Thyroid gland (tissue), 4 donors: ENCODE measurements around the gene CAD. TPM values are rescaled to one million over a fixed set of nuclear protein-coding genes. Genes with fewer than 3 reads are reported as not detected.

Experiments
- DNase-seq, 2 donors: peaks; one replicate each; pipeline ENCODE4 v3.0.0-alpha.2; 2019
- H3K27ac ChIP-seq, 3 donors: fragments of 200-600 bp; sonication (generic); 1 replicate in 2 of 3; 2 replicates in 1 of 3; pipeline ENCODE4 v1.5.1; 2016 to 2019; ENCODE audit warnings: mild to moderate bottlenecking in 1 of 3, moderate library complexity in 1 of 3
- H3K27me3 ChIP-seq: fragments of 200-600 bp; sonication (generic); one replicate; pipeline ENCODE4 v1.5.1; 2019
- H3K36me3 ChIP-seq, 2 donors: fragments of 200-600 bp; sonication (generic); one replicate each; pipeline ENCODE4 v1.5.1; 2016 to 2019
- H3K4me1 ChIP-seq, 2 donors: fragments of 200-600 bp; sonication (generic); one replicate each; pipeline ENCODE4 v1.5.1; 2017 to 2019
- H3K4me3 ChIP-seq, 3 donors: fragments of 200-600 bp; sonication (generic); replicated peaks in 1 of 3; 1 replicate in 2 of 3; 2 replicates in 1 of 3; pipeline ENCODE4 v1.5.1; 2016; ENCODE audit warnings: mild to moderate bottlenecking in 1 of 3
- H3K9me3 ChIP-seq: fragments of 200-600 bp; sonication (generic); one replicate; pipeline ENCODE4 v1.5.1; 2017
- POLR2A ChIP-seq, 2 donors: fragments of 450-650 bp; IDR thresholded peaks; one replicate each; pipeline ENCODE4 v1.6.1; 2017; ENCODE audit warnings: antibody characterized with exemption in 2 of 2, mild to moderate bottlenecking in 2 of 2, moderate library complexity in 1 of 2
- WGBS, 2 donors: methylation state at CpG; one replicate each; pipeline ENCODE4 v1.1.5; 2017; 5-methylcytosine and 5-hydroxymethylcytosine counted together
- intact Hi-C: fragments of 100-400 bp; cut with DNase I; formaldehyde crosslinking; loops from one replicate; pipeline ENCODE4 v1.15.1; 2023
- total RNA-seq, 4 donors: library from RNA; depleted of rRNA; stranded (reverse); fragments of >200 nt; gene quantifications; one replicate each; pipeline ENCODE4 v1.2.3, GENCODE V29; 2016
- TF ChIP-seq, protein P1 (sequence below), 6 experiments: fragments of 200-600 bp in 3 of 6; fragments of 450-650 bp in 3 of 6; sonication (generic) in 3 of 6; IDR thresholded peaks; one replicate each; pipeline ENCODE4 v1.5.1; 2016 to 2019; ENCODE audit warnings: antibody characterized with exemption in 6 of 6, mild to moderate bottlenecking in 2 of 6, inconsistent platforms in 1 of 6, moderate library complexity in 1 of 6

CAD gene
- total RNA-seq, 4 donors from 2014 or later = 16.5 to 31.9 (median 28.2) TPM

- H3K27me3 ChIP-seq = no peaks in the 10 kb centered on the region
- intact Hi-C loops = no loop called here
Observed at GRCh38 chr2:27250652-27251379, 33.6 kb downstream of the CAD start.

GRCh38 chr2:27251766-27252165 is 34.6 kb downstream of the CAD start:
- Histone ChIP-seq H3K9me3 (no peaks in the 10 kb centered on the region), H3K27me3 (no peaks in the 10 kb centered on the region), H3K27ac (no peak overlapping the region), H3K4me1 (peaks cover 0 to 7% of the 10 kb centered on the region in 2 donors), H3K36me3 (no peaks in the 10 kb centered on the region), H3K4me3 (no peak overlapping the region)
- intact Hi-C loops = no loop called here
- DNase-seq = no peak
- WGBS, 2 donors = 82 to 83% methylated on average over 13 of the region's 13 CpGs
- no peak for TF ChIP-seq POLR2A (IDR thresholded peaks at IDR 0.05)
- TF ChIP-seq, protein P1, sequence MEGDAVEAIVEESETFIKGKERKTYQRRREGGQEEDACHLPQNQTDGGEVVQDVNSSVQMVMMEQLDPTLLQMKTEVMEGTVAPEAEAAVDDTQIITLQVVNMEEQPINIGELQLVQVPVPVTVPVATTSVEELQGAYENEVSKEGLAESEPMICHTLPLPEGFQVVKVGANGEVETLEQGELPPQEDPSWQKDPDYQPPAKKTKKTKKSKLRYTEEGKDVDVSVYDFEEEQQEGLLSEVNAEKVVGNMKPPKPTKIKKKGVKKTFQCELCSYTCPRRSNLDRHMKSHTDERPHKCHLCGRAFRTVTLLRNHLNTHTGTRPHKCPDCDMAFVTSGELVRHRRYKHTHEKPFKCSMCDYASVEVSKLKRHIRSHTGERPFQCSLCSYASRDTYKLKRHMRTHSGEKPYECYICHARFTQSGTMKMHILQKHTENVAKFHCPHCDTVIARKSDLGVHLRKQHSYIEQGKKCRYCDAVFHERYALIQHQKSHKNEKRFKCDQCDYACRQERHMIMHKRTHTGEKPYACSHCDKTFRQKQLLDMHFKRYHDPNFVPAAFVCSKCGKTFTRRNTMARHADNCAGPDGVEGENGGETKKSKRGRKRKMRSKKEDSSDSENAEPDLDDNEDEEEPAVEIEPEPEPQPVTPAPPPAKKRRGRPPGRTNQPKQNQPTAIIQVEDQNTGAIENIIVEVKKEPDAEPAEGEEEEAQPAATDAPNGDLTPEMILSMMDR (IDR thresholded peaks at IDR 0.05) = no peak

More at GRCh38 chr2:27250652-27251379, 33.6 kb downstream of the CAD start:
- Histone ChIP-seq H3K4me1 (peaks cover 0 to 7% of the 10 kb centered on the region in 2 donors), H3K4me3 (no peak overlapping the region), H3K9me3 (no peaks in the 10 kb centered on the region), H3K36me3 (no peaks in the 10 kb centered on the region), H3K27ac (no peak overlapping the region)
- no peak for TF ChIP-seq POLR2A (IDR thresholded peaks at IDR 0.05)
- TF ChIP-seq, protein P1 (IDR thresholded peaks at IDR 0.05) = no peak
- no peak for DNase-seq
- WGBS, 2 donors = 52 to 64% methylated on average over 12 to 13 of the region's 13 CpGs

GRCh38 chr2:27255187-27255586 is 38.0 kb downstream of the CAD start:
- H3K4me3 ChIP-seq = no peak overlapping the region
- intact Hi-C loops = loop anchor here (5.0 kb wide), 1 partner anchor 42 kb away; no protein-coding TSS in a partner anchor
- H3K4me1 ChIP-seq = peaks cover 0 to 3% of the 10 kb centered on the region in 2 donors
- no peaks in the 10 kb centered on the region for H3K27me3 ChIP-seq
- no peaks in the 10 kb centered on the region for H3K36me3 ChIP-seq
- no peak for DNase-seq
- TF ChIP-seq, protein P1 (IDR thresholded peaks at IDR 0.05) = no peak
- no peak for TF ChIP-seq POLR2A (IDR thresholded peaks at IDR 0.05)
- H3K9me3 ChIP-seq = no peaks in the 10 kb centered on the region
- 52 to 54% methylated on average over 12 to 13 of the region's 13 CpGs for WGBS, 2 donors
- H3K27ac ChIP-seq = no peak overlapping the region

DNA sequence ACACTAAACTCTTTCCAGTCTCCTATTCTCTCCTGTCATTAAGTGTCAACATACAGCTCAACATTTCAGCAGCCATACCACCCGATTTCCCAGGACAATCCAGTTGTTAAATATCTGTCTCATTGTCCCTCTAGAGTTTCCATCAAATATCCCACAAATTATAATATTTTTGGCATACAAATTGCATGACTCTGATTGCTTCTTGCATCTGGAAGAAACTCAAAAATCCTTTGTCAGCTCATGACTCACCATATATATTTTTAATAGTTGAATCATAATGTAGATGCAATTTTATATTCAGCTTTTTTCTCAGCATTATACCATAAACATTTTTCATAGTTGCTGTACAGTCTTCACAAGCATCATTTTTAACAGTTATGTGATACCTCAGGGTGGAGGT is 38.5 kb downstream of the CAD start:
- Histone ChIP-seq H3K36me3 (no peaks in the 10 kb centered on the region), H3K4me1 (no peaks in the 10 kb centered on the region), H3K27ac (no peak overlapping the region), H3K4me3 (no peak overlapping the region), H3K9me3 (no peaks in the 10 kb centered on the region), H3K27me3 (no peaks in the 10 kb centered on the region)
- TF ChIP-seq, protein P1 (IDR thresholded peaks at IDR 0.05) = no peak
- TF ChIP-seq POLR2A (IDR thresholded peaks at IDR 0.05) = no peak
- intact Hi-C loops = loop anchor here (5.0 kb wide), 1 partner anchor 42 kb away; no protein-coding TSS in a partner anchor
- 29 to 49% methylated on average over 1 of the region's 1 CpG for WGBS, 2 donors
- no peak for DNase-seq

GRCh38 chr2:27256855-27257454 is 39.8 kb downstream of the CAD start:
- 61 to 72% methylated on average over 2 to 7 of the region's 7 CpGs for WGBS, 2 donors
- Histone ChIP-seq H3K27ac (no peak overlapping the region), H3K4me1 (peaks cover 0 to 3% of the 10 kb centered on the region in 2 donors), H3K27me3 (peaks cover 11% of the 10 kb centered on the region), H3K9me3 (no peaks in the 10 kb centered on the region), H3K36me3 (no peaks in the 10 kb centered on the region), H3K4me3 (no peak overlapping the region)
- no peak for DNase-seq
- intact Hi-C loops = loop anchor here (5.0 kb wide), 1 partner anchor 40 kb away; no protein-coding TSS in a partner anchor
- TF ChIP-seq, protein P1 (IDR thresholded peaks at IDR 0.05) = no peak
- no peak for TF ChIP-seq POLR2A (IDR thresholded peaks at IDR 0.05)
